WTC11 (cell line): ENCODE results near the gene NEK3. TPM values are rescaled to one million over a fixed set of nuclear protein-coding genes. Genes with fewer than 3 reads are reported as not detected.

ENCODE experiments used
- ATF1 ChIP-seq: sonication (generic); formaldehyde crosslinking; IDR thresholded peaks from 2 replicates; pipeline ENCODE4 v1.8.1; 2023; ENCODE audit warnings: mild to moderate bottlenecking, moderate library complexity, missing genetic modification reagents
- ATF2 ChIP-seq: sonication (generic); formaldehyde crosslinking; IDR thresholded peaks from 2 replicates; pipeline ENCODE4 v1.8.1; 2022; ENCODE audit warnings: low read depth, missing genetic modification reagents, borderline replicate concordance
- E2F4 ChIP-seq: sonication (generic); formaldehyde crosslinking; IDR thresholded peaks from 2 replicates; pipeline ENCODE4 v1.8.1; 2022; ENCODE audit warnings: low read depth, mild to moderate bottlenecking, moderate library complexity, missing genetic modification reagents, borderline replicate concordance
- FOXP1 ChIP-seq: sonication (generic); formaldehyde crosslinking; IDR thresholded peaks from 2 replicates; pipeline ENCODE4 v1.8.0; 2022; ENCODE audit warnings: missing genetic modification reagents, mild to moderate bottlenecking, moderate library complexity, borderline replicate concordance
- FOXP4 ChIP-seq: sonication (generic); formaldehyde crosslinking; IDR thresholded peaks from 2 replicates; pipeline ENCODE4 v1.8.0; 2022; ENCODE audit warnings: mild to moderate bottlenecking, missing genetic modification reagents
- NFE2L1 ChIP-seq: sonication (generic); formaldehyde crosslinking; IDR thresholded peaks from 2 replicates; pipeline ENCODE4 v1.8.1; 2023; ENCODE audit warnings: missing genetic modification reagents
- RORB ChIP-seq: fragments of 250-450 bp; sonication (Bioruptor Pico); IDR thresholded peaks from 2 replicates; pipeline ENCODE4 v1.9.0; 2021; ENCODE audit warnings: mild to moderate bottlenecking
- SMAD4 ChIP-seq: sonication (generic); formaldehyde crosslinking; IDR thresholded peaks from 2 replicates; pipeline ENCODE4 v1.8.0; 2022; ENCODE audit warnings: mild to moderate bottlenecking, missing genetic modification reagents
- TCF7 ChIP-seq: sonication (generic); formaldehyde crosslinking; IDR thresholded peaks from 2 replicates; pipeline ENCODE4 v1.8.0; 2022; ENCODE audit warnings: mild to moderate bottlenecking, low read depth, missing genetic modification reagents, moderate library complexity
- TP53 ChIP-seq: sonication (generic); formaldehyde crosslinking; IDR thresholded peaks from 2 replicates; pipeline ENCODE4 v1.8.1; 2023; ENCODE audit warnings: mild to moderate bottlenecking, missing genetic modification reagents
- ZMAT4 ChIP-seq: fragments of 250-450 bp; sonication (Bioruptor Pico); IDR thresholded peaks from 2 replicates; pipeline ENCODE4 v1.9.0; 2021; ENCODE audit warnings: mild to moderate bottlenecking
- ZNF138 ChIP-seq: sonication (generic); formaldehyde crosslinking; conservative IDR thresholded peaks from 2 replicates; pipeline ENCODE4 v1.8.1; 2022; ENCODE audit warnings: mild to moderate bottlenecking, moderate library complexity, missing genetic modification reagents
- ZNF219 ChIP-seq: sonication (generic); formaldehyde crosslinking; IDR thresholded peaks from 2 replicates; pipeline ENCODE4 v1.8.0; 2023; ENCODE audit warnings: missing genetic modification reagents, mild to moderate bottlenecking, borderline replicate concordance
- ZNF396 ChIP-seq: fragments of 250-450 bp; sonication (Bioruptor Pico); IDR thresholded peaks from 2 replicates; pipeline ENCODE4 v1.8.0; 2021; ENCODE audit warnings: mild to moderate bottlenecking, moderate library complexity, borderline replicate concordance
- ZNF425 ChIP-seq: fragments of 250-450 bp; sonication (Bioruptor Pico); conservative IDR thresholded peaks from 2 replicates; pipeline ENCODE4 v1.9.0; 2021; ENCODE audit warnings: mild to moderate bottlenecking
- ZNF671 ChIP-seq: fragments of 250-450 bp; sonication (Bioruptor Pico); IDR thresholded peaks from 2 replicates; pipeline ENCODE4 v1.8.0; 2021; ENCODE audit warnings: mild to moderate bottlenecking
- total RNA-seq: library from RNA; stranded (reverse); gene quantifications from 3 replicates; pipeline ENCODE4 v1.2.3, GENCODE V29; 2021
- TF ChIP-seq, protein P1 (sequence below): sonication (generic); formaldehyde crosslinking; IDR thresholded peaks from 2 replicates; pipeline ENCODE4 v1.8.0; 2023; ENCODE audit warnings: missing genetic modification reagents, mild to moderate bottlenecking, borderline replicate concordance
- TF ChIP-seq, protein P2 (sequence below): fragments of 250-450 bp; sonication (Bioruptor Pico); IDR thresholded peaks from 2 replicates; pipeline ENCODE4 v1.8.0; 2021; ENCODE audit warnings: mild to moderate bottlenecking
- TF ChIP-seq, protein P3 (sequence below): sonication (generic); formaldehyde crosslinking; IDR thresholded peaks from 2 replicates; pipeline ENCODE4 v1.8.0; 2023; ENCODE audit warnings: mild to moderate bottlenecking, missing genetic modification reagents
- TF ChIP-seq, protein P4 (sequence below): sonication (generic); formaldehyde crosslinking; IDR thresholded peaks from 2 replicates; pipeline ENCODE4 v1.8.0; 2022; ENCODE audit warnings: mild to moderate bottlenecking, missing genetic modification reagents

NEK3 gene
- total RNA-seq, 1 experiment from 2014 or later = 33.3 TPM

DNA sequence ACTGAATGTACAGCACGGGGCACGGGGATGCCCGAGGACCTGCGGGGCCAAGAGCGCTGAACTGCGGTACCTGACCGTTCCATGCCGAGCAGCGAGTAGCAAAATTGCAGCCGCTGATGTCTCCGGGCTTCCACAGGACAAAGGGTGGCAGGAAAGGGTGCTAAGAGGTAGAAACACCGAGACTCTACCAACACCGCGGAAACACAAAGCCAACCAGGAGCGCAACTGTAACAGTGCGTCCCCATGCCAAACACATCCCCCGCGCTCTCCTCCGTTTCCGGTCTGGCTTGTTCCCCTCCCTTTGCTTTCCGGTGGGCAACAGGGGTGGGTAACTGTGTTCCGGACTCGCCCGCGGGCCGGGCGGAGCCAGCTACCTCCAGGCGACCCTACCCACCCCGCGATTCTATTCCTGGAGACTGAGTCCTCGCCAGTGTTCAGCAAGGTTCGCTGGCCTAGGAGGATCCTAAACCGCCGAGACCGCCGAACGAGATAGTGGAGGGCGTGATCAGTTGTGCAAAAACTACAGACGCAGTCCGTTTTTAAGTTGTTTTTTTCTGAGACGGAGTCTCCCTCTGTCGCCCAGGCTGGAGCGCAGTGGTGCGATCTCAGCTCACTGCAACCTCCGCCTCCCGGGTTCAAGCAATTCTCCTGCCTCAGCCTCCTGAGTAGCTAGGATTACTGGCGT is 34.9 kb upstream of the NEK3 start (continued):
- TF ChIP-seq NFE2L1 (CRISPR knock-in tag) = no peak; the same call in 1 of the 2 replicates
- TF ChIP-seq, protein P1, sequence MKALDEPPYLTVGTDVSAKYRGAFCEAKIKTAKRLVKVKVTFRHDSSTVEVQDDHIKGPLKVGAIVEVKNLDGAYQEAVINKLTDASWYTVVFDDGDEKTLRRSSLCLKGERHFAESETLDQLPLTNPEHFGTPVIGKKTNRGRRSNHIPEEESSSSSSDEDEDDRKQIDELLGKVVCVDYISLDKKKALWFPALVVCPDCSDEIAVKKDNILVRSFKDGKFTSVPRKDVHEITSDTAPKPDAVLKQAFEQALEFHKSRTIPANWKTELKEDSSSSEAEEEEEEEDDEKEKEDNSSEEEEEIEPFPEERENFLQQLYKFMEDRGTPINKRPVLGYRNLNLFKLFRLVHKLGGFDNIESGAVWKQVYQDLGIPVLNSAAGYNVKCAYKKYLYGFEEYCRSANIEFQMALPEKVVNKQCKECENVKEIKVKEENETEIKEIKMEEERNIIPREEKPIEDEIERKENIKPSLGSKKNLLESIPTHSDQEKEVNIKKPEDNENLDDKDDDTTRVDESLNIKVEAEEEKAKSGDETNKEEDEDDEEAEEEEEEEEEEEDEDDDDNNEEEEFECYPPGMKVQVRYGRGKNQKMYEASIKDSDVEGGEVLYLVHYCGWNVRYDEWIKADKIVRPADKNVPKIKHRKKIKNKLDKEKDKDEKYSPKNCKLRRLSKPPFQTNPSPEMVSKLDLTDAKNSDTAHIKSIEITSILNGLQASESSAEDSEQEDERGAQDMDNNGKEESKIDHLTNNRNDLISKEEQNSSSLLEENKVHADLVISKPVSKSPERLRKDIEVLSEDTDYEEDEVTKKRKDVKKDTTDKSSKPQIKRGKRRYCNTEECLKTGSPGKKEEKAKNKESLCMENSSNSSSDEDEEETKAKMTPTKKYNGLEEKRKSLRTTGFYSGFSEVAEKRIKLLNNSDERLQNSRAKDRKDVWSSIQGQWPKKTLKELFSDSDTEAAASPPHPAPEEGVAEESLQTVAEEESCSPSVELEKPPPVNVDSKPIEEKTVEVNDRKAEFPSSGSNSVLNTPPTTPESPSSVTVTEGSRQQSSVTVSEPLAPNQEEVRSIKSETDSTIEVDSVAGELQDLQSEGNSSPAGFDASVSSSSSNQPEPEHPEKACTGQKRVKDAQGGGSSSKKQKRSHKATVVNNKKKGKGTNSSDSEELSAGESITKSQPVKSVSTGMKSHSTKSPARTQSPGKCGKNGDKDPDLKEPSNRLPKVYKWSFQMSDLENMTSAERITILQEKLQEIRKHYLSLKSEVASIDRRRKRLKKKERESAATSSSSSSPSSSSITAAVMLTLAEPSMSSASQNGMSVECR (CRISPR knock-in tag) = peak; percentile 47; the same call in 1 of the 2 replicates
- TF ChIP-seq ZNF219 (CRISPR knock-in tag) = no peak
- no peak for TF ChIP-seq ZNF138 (CRISPR knock-in tag)
- TF ChIP-seq, protein P2, sequence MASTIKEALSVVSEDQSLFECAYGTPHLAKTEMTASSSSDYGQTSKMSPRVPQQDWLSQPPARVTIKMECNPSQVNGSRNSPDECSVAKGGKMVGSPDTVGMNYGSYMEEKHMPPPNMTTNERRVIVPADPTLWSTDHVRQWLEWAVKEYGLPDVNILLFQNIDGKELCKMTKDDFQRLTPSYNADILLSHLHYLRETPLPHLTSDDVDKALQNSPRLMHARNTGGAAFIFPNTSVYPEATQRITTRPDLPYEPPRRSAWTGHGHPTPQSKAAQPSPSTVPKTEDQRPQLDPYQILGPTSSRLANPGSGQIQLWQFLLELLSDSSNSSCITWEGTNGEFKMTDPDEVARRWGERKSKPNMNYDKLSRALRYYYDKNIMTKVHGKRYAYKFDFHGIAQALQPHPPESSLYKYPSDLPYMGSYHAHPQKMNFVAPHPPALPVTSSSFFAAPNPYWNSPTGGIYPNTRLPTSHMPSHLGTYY (CRISPR knock-in tag) = no peak
- TF ChIP-seq E2F4 (CRISPR knock-in tag) = no peak
- 0 out of 2 replicates have a peak, but pooled peaks have one; percentile 40 for TF ChIP-seq TCF7 (CRISPR knock-in tag)
- no peak for TF ChIP-seq ATF2 (CRISPR knock-in tag)
- peak; percentile 94 for TF ChIP-seq FOXP1
- TF ChIP-seq ZNF671 (CRISPR knock-in tag) = no peak
- TF ChIP-seq RORB = no peak
- no peak for TF ChIP-seq ATF1 (CRISPR knock-in tag)
- TF ChIP-seq FOXP4 (CRISPR knock-in tag) = peak; percentile 87
- TF ChIP-seq SMAD4 (CRISPR knock-in tag) = no peak
- TF ChIP-seq ZMAT4 (CRISPR knock-in tag) = peak; percentile 36; the same call in 1 of the 2 replicates
- TF ChIP-seq, protein P3, sequence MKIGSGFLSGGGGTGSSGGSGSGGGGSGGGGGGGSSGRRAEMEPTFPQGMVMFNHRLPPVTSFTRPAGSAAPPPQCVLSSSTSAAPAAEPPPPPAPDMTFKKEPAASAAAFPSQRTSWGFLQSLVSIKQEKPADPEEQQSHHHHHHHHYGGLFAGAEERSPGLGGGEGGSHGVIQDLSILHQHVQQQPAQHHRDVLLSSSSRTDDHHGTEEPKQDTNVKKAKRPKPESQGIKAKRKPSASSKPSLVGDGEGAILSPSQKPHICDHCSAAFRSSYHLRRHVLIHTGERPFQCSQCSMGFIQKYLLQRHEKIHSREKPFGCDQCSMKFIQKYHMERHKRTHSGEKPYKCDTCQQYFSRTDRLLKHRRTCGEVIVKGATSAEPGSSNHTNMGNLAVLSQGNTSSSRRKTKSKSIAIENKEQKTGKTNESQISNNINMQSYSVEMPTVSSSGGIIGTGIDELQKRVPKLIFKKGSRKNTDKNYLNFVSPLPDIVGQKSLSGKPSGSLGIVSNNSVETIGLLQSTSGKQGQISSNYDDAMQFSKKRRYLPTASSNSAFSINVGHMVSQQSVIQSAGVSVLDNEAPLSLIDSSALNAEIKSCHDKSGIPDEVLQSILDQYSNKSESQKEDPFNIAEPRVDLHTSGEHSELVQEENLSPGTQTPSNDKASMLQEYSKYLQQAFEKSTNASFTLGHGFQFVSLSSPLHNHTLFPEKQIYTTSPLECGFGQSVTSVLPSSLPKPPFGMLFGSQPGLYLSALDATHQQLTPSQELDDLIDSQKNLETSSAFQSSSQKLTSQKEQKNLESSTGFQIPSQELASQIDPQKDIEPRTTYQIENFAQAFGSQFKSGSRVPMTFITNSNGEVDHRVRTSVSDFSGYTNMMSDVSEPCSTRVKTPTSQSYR (CRISPR knock-in tag) = no peak
- no peak for TF ChIP-seq ZNF425 (CRISPR knock-in tag)
- TF ChIP-seq TP53 (CRISPR knock-in tag) = no peak
- no peak for TF ChIP-seq ZNF396 (CRISPR knock-in tag)
- TF ChIP-seq, protein P4, sequence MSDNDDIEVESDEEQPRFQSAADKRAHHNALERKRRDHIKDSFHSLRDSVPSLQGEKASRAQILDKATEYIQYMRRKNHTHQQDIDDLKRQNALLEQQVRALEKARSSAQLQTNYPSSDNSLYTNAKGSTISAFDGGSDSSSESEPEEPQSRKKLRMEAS (CRISPR knock-in tag) = peak; percentile 70; the same call in 1 of the 2 replicates
